ENCODE measurements around the gene ZNF507.
"Not testable (repeated sequence)": the region's sequence is repeated elsewhere in the genome, so short reads cannot be mapped to it uniquely, and the experiment has no call there.

The ZNF507 gene

GRCh38 chr19:32406161-32407003 lies 61.0 kb downstream of the ZNF507 start:
- in situ Hi-C loops (cut with MboI; ENCODE audit: low sequenced_read_pairs) = no loop called here

GRCh38 chr19:32407004-32407992 lies 61.9 kb downstream of the ZNF507 start:
- in situ Hi-C loops (cut with MboI; ENCODE audit: low sequenced_read_pairs) = no loop called here

- in situ Hi-C loops (cut with MboI; ENCODE audit: low sequenced_read_pairs) = no loop called here
Observed at GRCh38 chr19:32415246-32415645, 69.8 kb downstream of the ZNF507 start.

GRCh38 chr19:32415669-32416068 lies 70.3 kb downstream of the ZNF507 start:
- in situ Hi-C loops (cut with MboI; ENCODE audit: low sequenced_read_pairs) = no loop called here

- in situ Hi-C loops (cut with MboI; ENCODE audit: low sequenced_read_pairs) = no loop called here
Observed at GRCh38 chr19:32416749-32417456, 71.5 kb downstream of the ZNF507 start.

- in situ Hi-C loops (cut with MboI; ENCODE audit: low sequenced_read_pairs) = no loop called here
Observed at GRCh38 chr19:32418155-32418554, 72.7 kb downstream of the ZNF507 start.

- in situ Hi-C loops (cut with MboI; ENCODE audit: low sequenced_read_pairs) = no loop called here
Observed at GRCh38 chr19:32421589-32422361, 76.4 kb downstream of the ZNF507 start.

- in situ Hi-C loops (cut with MboI; ENCODE audit: low sequenced_read_pairs) = no loop called here
Observed at GRCh38 chr19:32422435-32422834, 77.0 kb downstream of the ZNF507 start.

- in situ Hi-C loops (cut with MboI; ENCODE audit: low sequenced_read_pairs) = not testable (repeated sequence)
Observed at GRCh38 chr19:32423944-32424343, 78.5 kb downstream of the ZNF507 start.

- in situ Hi-C loops (cut with MboI; ENCODE audit: low sequenced_read_pairs) = no loop called here
Observed at GRCh38 chr19:32427536-32427935, 82.1 kb downstream of the ZNF507 start.

GRCh38 chr19:32436692-32437091 lies 91.3 kb downstream of the ZNF507 start:
- in situ Hi-C loops (cut with MboI; ENCODE audit: low sequenced_read_pairs) = no loop called here

- in situ Hi-C loops (cut with MboI; ENCODE audit: low sequenced_read_pairs) = no loop called here
Observed at GRCh38 chr19:32437096-32437495, 91.7 kb downstream of the ZNF507 start.
